Measurements from ENCODE around the gene TNFAIP8. TPM values are rescaled to one million over a fixed set of nuclear protein-coding genes. Genes with fewer than 3 reads are reported as not detected.

The TNFAIP8 gene
- total and polyA plus RNA-seq, 8 donors = 5.7 to 14.2 (median 8.4) TPM

GRCh38 chr5:119316906-119317305 is 38.9 kb upstream of the TNFAIP8 start:
- Histone ChIP-seq H3K4me3 (no peak overlapping the region), H3K27ac (no peak overlapping the region), H3K9me3 (no peaks in the 10 kb centered on the region), H3K4me1 (peaks cover 0 to 10% (median 0%) of the 10 kb centered on the region in 3 donors), H3K36me3 (no peaks in the 10 kb centered on the region), H3K27me3 (no peaks in the 10 kb centered on the region)
- ATAC-seq (no peak), DNase-seq (no peak), FAIRE-seq (no peak)
- intact Hi-C loops (cut with DNase I) = no loop called here
- 94 to 97% methylated on average over 3 of the region's 3 CpGs for WGBS, 2 donors
- TF ChIP-seq CTCF (IDR thresholded peaks at IDR 0.05) = no peak

GRCh38 chr5:119318256-119318894 is 37.4 kb upstream of the TNFAIP8 start:
- H3K4me1 ChIP-seq = peaks cover 2 to 16% (median 9%) of the 10 kb centered on the region in 3 donors
- intact Hi-C loops (cut with DNase I) = no loop called here
- H3K27me3 ChIP-seq = no peaks in the 10 kb centered on the region
- no peak for DNase-seq
- ATAC-seq = no peak
- 85 to 89% methylated on average over 7 of the region's 7 CpGs for whole genome bisulfite sequencing, 2 donors
- H3K27ac ChIP-seq = no peak overlapping the region
- no peak for TF ChIP-seq CTCF (IDR thresholded peaks at IDR 0.05)
- no peak for FAIRE-seq
- H3K9me3 ChIP-seq = no peaks in the 10 kb centered on the region
- no peaks in the 10 kb centered on the region for H3K36me3 ChIP-seq
- no peak overlapping the region for H3K4me3 ChIP-seq

- FAIRE-seq = no peak
- 77 to 80% methylated on average over 5 of the region's 5 CpGs for WGBS, 2 donors
Measured at GRCh38 chr5:119319401-119319800, 36.4 kb upstream of the TNFAIP8 start.

GRCh38 chr5:119319890-119320289 is 35.9 kb upstream of the TNFAIP8 start:
- Histone ChIP-seq H3K27me3 (no peaks in the 10 kb centered on the region), H3K27ac (no peak overlapping the region), H3K4me3 (no peak overlapping the region), H3K36me3 (no peaks in the 10 kb centered on the region), H3K4me1 (peaks cover 5 to 29% (median 16%) of the 10 kb centered on the region in 3 donors), H3K9me3 (no peaks in the 10 kb centered on the region)
- no peak for ATAC-seq
- no peak for FAIRE-seq
- DNase-seq = no peak
- WGBS, 2 donors = 96 to 99% methylated on average over 5 of the region's 5 CpGs
- intact Hi-C loops (cut with DNase I) = no loop called here
- TF ChIP-seq CTCF (IDR thresholded peaks at IDR 0.05) = no peak

More at GRCh38 chr5:119319401-119319800, 36.4 kb upstream of the TNFAIP8 start:
- Histone ChIP-seq H3K9me3 (no peaks in the 10 kb centered on the region), H3K4me3 (no peak overlapping the region), H3K4me1 (peaks cover 5 to 24% (median 14%) of the 10 kb centered on the region in 3 donors), H3K27ac (no peak overlapping the region), H3K27me3 (no peaks in the 10 kb centered on the region), H3K36me3 (no peaks in the 10 kb centered on the region)
- ATAC-seq (no peak), DNase-seq (no peak)
- TF ChIP-seq CTCF (IDR thresholded peaks at IDR 0.05) = no peak
- intact Hi-C loops (cut with DNase I) = no loop called here

GRCh38 chr5:119321569-119322311 is 34.1 kb upstream of the TNFAIP8 start:
- no peak overlapping the region for H3K4me3 ChIP-seq
- no peak overlapping the region for H3K27ac ChIP-seq
- H3K4me1 ChIP-seq = peaks cover 5 to 29% (median 19%) of the 10 kb centered on the region in 3 donors
- DNase-seq (no peak), FAIRE-seq (no peak), ATAC-seq (no peak)
- WGBS, 2 donors = 88 to 94% methylated on average over 6 of the region's 6 CpGs
- no peak for TF ChIP-seq CTCF (IDR thresholded peaks at IDR 0.05)
- H3K36me3 ChIP-seq = no peaks in the 10 kb centered on the region
- H3K9me3 ChIP-seq = no peaks in the 10 kb centered on the region
- intact Hi-C loops (cut with DNase I) = no loop called here
- no peaks in the 10 kb centered on the region for H3K27me3 ChIP-seq
